Upper lobe of left lung (tissue), 4 donors: Measurements from ENCODE around the gene NFIX.

ENCODE experiments used
- POLR2A ChIP-seq, 4 donors: fragments of 450-650 bp; IDR thresholded peaks; one replicate each; pipeline ENCODE4 v1.5.1; 2016 to 2017; ENCODE audit warnings: antibody characterized with exemption in 4 of 4, mild to moderate bottlenecking in 2 of 4
- TF ChIP-seq, protein P1 (sequence below), 6 experiments: fragments of 450-650 bp in 4 of 6; fragments of 200-600 bp in 2 of 6; sonication (generic) in 2 of 6; IDR thresholded peaks; one replicate each; pipeline ENCODE4 v1.5.1; 2016 to 2019; ENCODE audit warnings: antibody characterized with exemption in 6 of 6

DNA sequence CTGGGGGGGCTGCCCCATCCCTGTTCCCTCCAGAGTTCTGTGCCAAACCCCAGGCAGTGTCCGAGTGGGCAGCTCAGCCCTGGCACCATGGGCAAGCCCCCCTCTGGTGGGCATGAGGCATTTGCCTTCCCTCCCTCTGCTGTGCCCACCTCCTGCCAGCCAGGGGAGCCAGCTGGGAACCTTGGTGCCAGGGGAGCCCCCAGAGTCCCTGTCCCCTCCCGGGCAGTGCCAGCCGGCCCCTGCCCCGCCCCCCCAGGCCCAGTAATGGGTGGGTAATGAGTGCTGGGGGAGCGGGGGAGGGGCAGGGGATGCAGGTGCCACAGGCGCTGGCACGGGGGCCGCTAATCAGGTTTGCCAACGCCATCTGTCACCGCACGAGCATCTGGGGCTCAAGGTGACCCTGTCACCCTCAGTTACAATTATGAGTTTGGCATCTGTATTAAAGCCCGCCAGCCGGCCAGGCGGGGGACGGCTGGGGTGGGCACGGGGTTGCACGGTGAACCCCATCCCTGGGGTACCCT is 20.0 kb upstream of the NFIX start:
- TF ChIP-seq, protein P1, sequence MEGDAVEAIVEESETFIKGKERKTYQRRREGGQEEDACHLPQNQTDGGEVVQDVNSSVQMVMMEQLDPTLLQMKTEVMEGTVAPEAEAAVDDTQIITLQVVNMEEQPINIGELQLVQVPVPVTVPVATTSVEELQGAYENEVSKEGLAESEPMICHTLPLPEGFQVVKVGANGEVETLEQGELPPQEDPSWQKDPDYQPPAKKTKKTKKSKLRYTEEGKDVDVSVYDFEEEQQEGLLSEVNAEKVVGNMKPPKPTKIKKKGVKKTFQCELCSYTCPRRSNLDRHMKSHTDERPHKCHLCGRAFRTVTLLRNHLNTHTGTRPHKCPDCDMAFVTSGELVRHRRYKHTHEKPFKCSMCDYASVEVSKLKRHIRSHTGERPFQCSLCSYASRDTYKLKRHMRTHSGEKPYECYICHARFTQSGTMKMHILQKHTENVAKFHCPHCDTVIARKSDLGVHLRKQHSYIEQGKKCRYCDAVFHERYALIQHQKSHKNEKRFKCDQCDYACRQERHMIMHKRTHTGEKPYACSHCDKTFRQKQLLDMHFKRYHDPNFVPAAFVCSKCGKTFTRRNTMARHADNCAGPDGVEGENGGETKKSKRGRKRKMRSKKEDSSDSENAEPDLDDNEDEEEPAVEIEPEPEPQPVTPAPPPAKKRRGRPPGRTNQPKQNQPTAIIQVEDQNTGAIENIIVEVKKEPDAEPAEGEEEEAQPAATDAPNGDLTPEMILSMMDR (IDR thresholded peaks at IDR 0.05) = no peak
- no peak for TF ChIP-seq POLR2A (IDR thresholded peaks at IDR 0.05)
